SK-N-MC (cell line): ENCODE results near the gene UBE2E2.

ENCODE experiments used
- DNase-seq: peaks from one replicate; pipeline ENCODE4 v3.0.0-alpha.2; 2011; ENCODE audit warnings: low read depth, low spot score
- H3K27ac ChIP-seq: fragments of 200-600 bp; sonication (generic); 2 replicates; pipeline ENCODE4 v1.5.1; 2016; ENCODE audit warnings: mixed run types
- H3K36me3 ChIP-seq: fragments of 200-600 bp; sonication (generic); 2 replicates; pipeline ENCODE4 v1.6.1; 2017; ENCODE audit warnings: antibody characterized with exemption, low read length, mixed read lengths; ENCODE audit not compliant: insufficient read depth
- H3K4me3 ChIP-seq: fragments of 200-600 bp; sonication (generic); 2 replicates; pipeline ENCODE4 v1.5.1; 2016
- H3K9ac ChIP-seq: fragments of 200-600 bp; sonication (generic); 2 replicates; pipeline ENCODE4 v1.8.0; 2017; ENCODE audit warnings: mixed run types, mixed read lengths; ENCODE audit not compliant: insufficient read length
- H3K9me3 ChIP-seq: fragments of 200-600 bp; sonication (generic); 2 replicates; pipeline ENCODE4 v1.6.1; 2017; ENCODE audit warnings: low read depth, mild to moderate bottlenecking, antibody characterized with exemption, low read length, moderate library complexity, mixed read lengths
- EZH2 ChIP-seq: fragments of 200-600 bp; sonication (generic); IDR thresholded peaks from one replicate; pipeline ENCODE4 v1.6.1; 2017; ENCODE audit warnings: antibody characterized with exemption
- FOXP2 ChIP-seq: optimal IDR thresholded peaks from 2 replicates; pipeline ENCODE3; 2011; ENCODE audit warnings: mild to moderate bottlenecking, moderate library complexity; ENCODE audit not compliant: insufficient read depth; ENCODE audit errors: extremely low read length, control extremely low read depth
- POLR2AphosphoS5 ChIP-seq: IDR thresholded peaks from 2 replicates; pipeline ENCODE4 v1.6.1; 2012; ENCODE audit warnings: mild to moderate bottlenecking, low read depth, low read length, borderline replicate concordance

Gene UBE2E2

GRCh38 chr3:23566499-23566898, 363.4 kb downstream of the UBE2E2 start:
- Histone ChIP-seq H3K9ac (no peak overlapping the region), H3K9me3 (no peaks in the 10 kb centered on the region), H3K36me3 (no peaks in the 10 kb centered on the region), H3K27ac (no peak overlapping the region), H3K4me3 (no peak overlapping the region)
- no peak for DNase-seq
- TF ChIP-seq FOXP2: no peak

GRCh38 chr3:23567917-23568316, 364.8 kb downstream of the UBE2E2 start:
- no peak overlapping the region for H3K27ac ChIP-seq
- no peak overlapping the region for H3K9ac ChIP-seq

GRCh38 chr3:23573827-23574226, 370.7 kb downstream of the UBE2E2 start:
- H3K9me3 ChIP-seq: no peaks in the 10 kb centered on the region
- TF ChIP-seq EZH2: no peak
- TF ChIP-seq FOXP2: no peak
- TF ChIP-seq POLR2AphosphoS5: no peak
- no peak overlapping the region for H3K9ac ChIP-seq
- no peak overlapping the region for H3K4me3 ChIP-seq
- DNase-seq: no peak
- no peaks in the 10 kb centered on the region for H3K36me3 ChIP-seq
- H3K27ac ChIP-seq: no peak overlapping the region

More at GRCh38 chr3:23567917-23568316, 364.8 kb downstream of the UBE2E2 start:
- DNase-seq: no peak
- H3K4me3 ChIP-seq: no peak overlapping the region
- H3K36me3 ChIP-seq: no peaks in the 10 kb centered on the region
- TF ChIP-seq POLR2AphosphoS5: no peak
- no peak for TF ChIP-seq EZH2
- TF ChIP-seq FOXP2: no peak
- H3K9me3 ChIP-seq: no peaks in the 10 kb centered on the region

GRCh38 chr3:23574822-23575315, 371.7 kb downstream of the UBE2E2 start:
- no peak overlapping the region for H3K9ac ChIP-seq
- H3K27ac ChIP-seq: no peak overlapping the region
- no peak for DNase-seq
- no peak for TF ChIP-seq EZH2
- TF ChIP-seq FOXP2: no peak
- TF ChIP-seq POLR2AphosphoS5: no peak
- no peak overlapping the region for H3K4me3 ChIP-seq
- no peaks in the 10 kb centered on the region for H3K9me3 ChIP-seq
- H3K36me3 ChIP-seq: no peaks in the 10 kb centered on the region

- H3K4me3 ChIP-seq: no peak overlapping the region
- no peak overlapping the region for H3K9ac ChIP-seq
- no peak overlapping the region for H3K27ac ChIP-seq
- no peak for DNase-seq
- TF ChIP-seq POLR2AphosphoS5: no peak
- TF ChIP-seq EZH2: no peak
- TF ChIP-seq FOXP2: no peak
- H3K36me3 ChIP-seq: no peaks in the 10 kb centered on the region
- H3K9me3 ChIP-seq: no peaks in the 10 kb centered on the region
Measured at GRCh38 chr3:23575697-23576096, 372.6 kb downstream of the UBE2E2 start.

GRCh38 chr3:23576379-23576959, 373.3 kb downstream of the UBE2E2 start:
- Histone ChIP-seq H3K9ac (no peak overlapping the region), H3K4me3 (no peak overlapping the region), H3K36me3 (no peaks in the 10 kb centered on the region), H3K27ac (no peak overlapping the region), H3K9me3 (no peaks in the 10 kb centered on the region)
- no peak for TF ChIP-seq EZH2
- TF ChIP-seq POLR2AphosphoS5: no peak
- TF ChIP-seq FOXP2: no peak
- DNase-seq: no peak

GRCh38 chr3:23580096-23580713, 377.1 kb downstream of the UBE2E2 start:
- Histone ChIP-seq H3K36me3 (no peaks in the 10 kb centered on the region), H3K9ac (no peak overlapping the region), H3K27ac (no peak overlapping the region), H3K4me3 (no peak overlapping the region), H3K9me3 (no peaks in the 10 kb centered on the region)
- DNase-seq: no peak
- TF ChIP-seq EZH2 (no peak), FOXP2 (no peak), POLR2AphosphoS5 (no peak)

GRCh38 chr3:23583980-23584740, 381.0 kb downstream of the UBE2E2 start:
- H3K27ac ChIP-seq: no peak overlapping the region
- no peak overlapping the region for H3K4me3 ChIP-seq
- H3K36me3 ChIP-seq: no peaks in the 10 kb centered on the region
- TF ChIP-seq POLR2AphosphoS5 (no peak), FOXP2 (no peak), EZH2 (no peak)
- no peaks in the 10 kb centered on the region for H3K9me3 ChIP-seq
- H3K9ac ChIP-seq: no peak overlapping the region
- DNase-seq: no peak

- H3K9me3 ChIP-seq: no peaks in the 10 kb centered on the region
- H3K36me3 ChIP-seq: no peaks in the 10 kb centered on the region
- TF ChIP-seq POLR2AphosphoS5 (no peak), FOXP2 (no peak), EZH2 (no peak)
- H3K9ac ChIP-seq: no peak overlapping the region
- no peak overlapping the region for H3K4me3 ChIP-seq
- DNase-seq: no peak
- H3K27ac ChIP-seq: no peak overlapping the region
Measured at GRCh38 chr3:23587513-23587912, 384.4 kb downstream of the UBE2E2 start.
